ENCODE results near the gene ZC3H6.

The ZC3H6 gene

GRCh38 chr2:112312821-112313220 lies 37.4 kb downstream of the ZC3H6 start:
- no peak overlapping the region for H3K27ac ChIP-seq
- TF ChIP-seq ZFX (IDR thresholded peaks at IDR 0.05): no peak
- TF ChIP-seq CTCF (conservative IDR thresholded peaks at IDR 0.05): no peak

GRCh38 chr2:112314856-112315255 lies 39.5 kb downstream of the ZC3H6 start:
- no peak overlapping the region for H3K27ac ChIP-seq
- TF ChIP-seq CTCF (conservative IDR thresholded peaks at IDR 0.05) (no peak), ZFX (IDR thresholded peaks at IDR 0.05) (no peak)

- no peak overlapping the region for H3K27ac ChIP-seq
- no peak for TF ChIP-seq ZFX (IDR thresholded peaks at IDR 0.05)
- no peak for TF ChIP-seq CTCF (conservative IDR thresholded peaks at IDR 0.05)
Observed at GRCh38 chr2:112317303-112318158, 42.1 kb downstream of the ZC3H6 start.

- no peak overlapping the region for H3K27ac ChIP-seq
- TF ChIP-seq CTCF (conservative IDR thresholded peaks at IDR 0.05) (no peak), ZFX (IDR thresholded peaks at IDR 0.05) (no peak)
Observed at GRCh38 chr2:112318515-112318914, 43.1 kb downstream of the ZC3H6 start.

- H3K27ac ChIP-seq: no peak overlapping the region
- TF ChIP-seq CTCF (conservative IDR thresholded peaks at IDR 0.05) (no peak), ZFX (IDR thresholded peaks at IDR 0.05) (no peak)
Observed at GRCh38 chr2:112321375-112322320, 46.3 kb downstream of the ZC3H6 start.

GRCh38 chr2:112322919-112323318 lies 47.5 kb downstream of the ZC3H6 start:
- TF ChIP-seq CTCF (conservative IDR thresholded peaks at IDR 0.05) (no peak), ZFX (IDR thresholded peaks at IDR 0.05) (no peak)
- H3K27ac ChIP-seq: no peak overlapping the region

All from C4-2B (cell line).